ENCODE measurements around the gene MYH11.
"Not testable (repeated sequence)": the region's sequence is repeated elsewhere in the genome, so short reads cannot be mapped to it uniquely, and the experiment has no call there.

The MYH11 gene

GRCh38 chr16:15658556-15658955 lies 198.3 kb downstream of the MYH11 start:
- H3F3A ChIP-seq (ENCODE audit: low read depth) = no peaks in the 10 kb centered on the region
- H3K9me2 ChIP-seq (replicated peaks; ENCODE audit: low read depth, low read length) = no peaks in the 10 kb centered on the region
- TF ChIP-seq CTCF (conservative IDR thresholded peaks at IDR 0.05; ENCODE audit: low read length) (no peak), EZH2phosphoT487 (IDR thresholded peaks at IDR 0.05; ENCODE audit: borderline replicate concordance) (no peak)
- H3K4me1 ChIP-seq (ENCODE audit: insufficient read depth, low read length, poor library complexity, severe bottlenecking) = peaks cover under 1% of the 10 kb centered on the region
- H3K36me3 ChIP-seq (ENCODE audit: insufficient read depth, low read length) = no peaks in the 10 kb centered on the region
- H3K27me3 ChIP-seq (ENCODE audit: insufficient read depth, low read length, poor library complexity, severe bottlenecking) = no peaks in the 10 kb centered on the region
- no peak overlapping the region for H3K4me3 ChIP-seq (ENCODE audit: low read length, poor library complexity, severe bottlenecking)
- peaks cover 66% of the 10 kb centered on the region for H3K79me2 ChIP-seq (ENCODE audit: insufficient read depth, low read length)
- peaks cover under 1% of the 10 kb centered on the region for H4K20me1 ChIP-seq (ENCODE audit: insufficient read depth, low read length, poor library complexity, severe bottlenecking)
- no peak overlapping the region for H2AFZ ChIP-seq (ENCODE audit: low read length)
- no peak overlapping the region for H3K4me2 ChIP-seq (ENCODE audit: low read depth, low read length, poor library complexity, severe bottlenecking)
- no peaks in the 10 kb centered on the region for H3K9me3 ChIP-seq (ENCODE audit: insufficient read depth, low read depth, low read length)
- no peak overlapping the region for H3K9ac ChIP-seq (ENCODE audit: low read depth, low read length, poor library complexity, severe bottlenecking)

GRCh38 chr16:15658149-15658548 lies 198.7 kb downstream of the MYH11 start:
- no peak overlapping the region for H3K4me2 ChIP-seq (ENCODE audit: low read depth, low read length, poor library complexity, severe bottlenecking)
- no peak for TF ChIP-seq CTCF (conservative IDR thresholded peaks at IDR 0.05; ENCODE audit: low read length)
- no peak for TF ChIP-seq EZH2phosphoT487 (IDR thresholded peaks at IDR 0.05; ENCODE audit: borderline replicate concordance)
- peaks cover 5% of the 10 kb centered on the region for H4K20me1 ChIP-seq (ENCODE audit: insufficient read depth, low read length, poor library complexity, severe bottlenecking)
- H3K36me3 ChIP-seq (ENCODE audit: insufficient read depth, low read length) = no peaks in the 10 kb centered on the region
- no peaks in the 10 kb centered on the region for H3F3A ChIP-seq (ENCODE audit: low read depth)
- no peak overlapping the region for H3K4me3 ChIP-seq (ENCODE audit: low read length, poor library complexity, severe bottlenecking)
- H3K79me2 ChIP-seq (ENCODE audit: insufficient read depth, low read length) = peaks cover 70% of the 10 kb centered on the region
- H3K9me3 ChIP-seq (ENCODE audit: insufficient read depth, low read depth, low read length) = no peaks in the 10 kb centered on the region
- peaks cover 3% of the 10 kb centered on the region for H3K4me1 ChIP-seq (ENCODE audit: insufficient read depth, low read length, poor library complexity, severe bottlenecking)
- H2AFZ ChIP-seq (ENCODE audit: low read length) = no peak overlapping the region
- H3K9me2 ChIP-seq (replicated peaks; ENCODE audit: low read depth, low read length) = no peaks in the 10 kb centered on the region
- no peaks in the 10 kb centered on the region for H3K27me3 ChIP-seq (ENCODE audit: insufficient read depth, low read length, poor library complexity, severe bottlenecking)
- no peak overlapping the region for H3K9ac ChIP-seq (ENCODE audit: low read depth, low read length, poor library complexity, severe bottlenecking)

GRCh38 chr16:15655561-15655960 lies 201.3 kb downstream of the MYH11 start:
- not testable (repeated sequence) for H3K36me3 ChIP-seq (ENCODE audit: insufficient read depth, low read length); H3K4me3 ChIP-seq (ENCODE audit: low read length, poor library complexity, severe bottlenecking); H3K9me3 ChIP-seq (ENCODE audit: insufficient read depth, low read depth, low read length); H3K27me3 ChIP-seq (ENCODE audit: insufficient read depth, low read length, poor library complexity, severe bottlenecking); H2AFZ ChIP-seq (ENCODE audit: low read length); H3K9me2 ChIP-seq (replicated peaks; ENCODE audit: low read depth, low read length); H4K20me1 ChIP-seq (ENCODE audit: insufficient read depth, low read length, poor library complexity, severe bottlenecking); H3K9ac ChIP-seq (ENCODE audit: low read depth, low read length, poor library complexity, severe bottlenecking); H3F3A ChIP-seq (ENCODE audit: low read depth); H3K4me2 ChIP-seq (ENCODE audit: low read depth, low read length, poor library complexity, severe bottlenecking)
- peaks cover 13% of the 10 kb centered on the region for H3K4me1 ChIP-seq (ENCODE audit: insufficient read depth, low read length, poor library complexity, severe bottlenecking)
- peaks cover 83% of the 10 kb centered on the region for H3K79me2 ChIP-seq (ENCODE audit: insufficient read depth, low read length)

GRCh38 chr16:15654591-15654990 lies 202.2 kb downstream of the MYH11 start:
- H3K4me3 ChIP-seq (ENCODE audit: low read length, poor library complexity, severe bottlenecking) = no peak overlapping the region
- H3K36me3 ChIP-seq (ENCODE audit: insufficient read depth, low read length) = no peaks in the 10 kb centered on the region
- H4K20me1 ChIP-seq (ENCODE audit: insufficient read depth, low read length, poor library complexity, severe bottlenecking) = peaks cover 9% of the 10 kb centered on the region
- H3F3A ChIP-seq (ENCODE audit: low read depth) = no peaks in the 10 kb centered on the region
- H2AFZ ChIP-seq (ENCODE audit: low read length) = no peak overlapping the region
- H3K9ac ChIP-seq (ENCODE audit: low read depth, low read length, poor library complexity, severe bottlenecking) = no peak overlapping the region
- no peaks in the 10 kb centered on the region for H3K9me3 ChIP-seq (ENCODE audit: insufficient read depth, low read depth, low read length)
- peak overlapping the region; percentile 64 for H3K4me2 ChIP-seq (ENCODE audit: low read depth, low read length, poor library complexity, severe bottlenecking)
- H3K27me3 ChIP-seq (ENCODE audit: insufficient read depth, low read length, poor library complexity, severe bottlenecking) = no peaks in the 10 kb centered on the region
- TF ChIP-seq CTCF (conservative IDR thresholded peaks at IDR 0.05; ENCODE audit: low read length) (no peak), EZH2phosphoT487 (IDR thresholded peaks at IDR 0.05; ENCODE audit: borderline replicate concordance) (no peak)
- H3K79me2 ChIP-seq (ENCODE audit: insufficient read depth, low read length) = peaks cover 81% of the 10 kb centered on the region
- H3K9me2 ChIP-seq (replicated peaks; ENCODE audit: low read depth, low read length) = no peaks in the 10 kb centered on the region
- peaks cover 13% of the 10 kb centered on the region for H3K4me1 ChIP-seq (ENCODE audit: insufficient read depth, low read length, poor library complexity, severe bottlenecking)

Measured in Loucy (cell line).